Measurements from ENCODE around the gene ESR2. TPM values are rescaled to one million over a fixed set of nuclear protein-coding genes. Genes with fewer than 3 reads are reported as not detected.

ESR2 gene
- total and polyA plus RNA-seq, 2 experiments from 2014 or later, result 1.00 TPM; not detected in 1

DNA sequence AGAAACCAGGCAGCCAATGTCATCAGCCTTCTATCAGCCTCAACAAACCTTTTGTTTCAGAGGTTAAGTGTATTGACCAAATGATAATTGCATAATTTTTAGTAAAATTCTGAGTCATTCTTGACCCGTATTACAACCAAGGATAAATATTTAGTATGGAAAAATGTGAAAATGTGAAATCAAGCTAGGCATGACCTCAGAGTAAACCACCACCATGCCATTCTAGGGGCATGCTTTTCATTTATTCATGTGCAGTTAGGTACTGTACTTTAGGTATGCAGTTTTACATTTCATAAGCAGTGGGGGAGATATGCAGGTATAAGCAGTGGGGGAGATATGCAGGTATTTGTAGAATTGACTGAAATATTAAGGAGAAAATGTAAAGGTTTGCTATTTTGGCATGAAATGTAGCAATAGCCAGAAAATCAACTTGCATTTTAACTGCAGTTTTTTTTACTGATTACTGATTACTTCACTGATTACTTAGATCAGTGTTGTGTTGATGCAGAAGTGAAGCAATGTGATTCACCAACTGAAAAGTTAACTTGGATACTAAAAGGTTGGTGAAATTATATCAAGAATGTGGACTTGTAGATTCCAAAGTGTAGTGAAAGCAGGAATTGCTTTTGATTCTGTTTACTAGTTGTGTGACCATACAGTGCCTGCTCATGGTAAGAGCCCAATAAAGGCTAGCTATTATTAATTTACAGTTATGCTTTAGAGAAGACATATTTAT, 184.2 kb downstream of the ESR2 start:
- no peak overlapping the region for H3K27ac ChIP-seq

DNA sequence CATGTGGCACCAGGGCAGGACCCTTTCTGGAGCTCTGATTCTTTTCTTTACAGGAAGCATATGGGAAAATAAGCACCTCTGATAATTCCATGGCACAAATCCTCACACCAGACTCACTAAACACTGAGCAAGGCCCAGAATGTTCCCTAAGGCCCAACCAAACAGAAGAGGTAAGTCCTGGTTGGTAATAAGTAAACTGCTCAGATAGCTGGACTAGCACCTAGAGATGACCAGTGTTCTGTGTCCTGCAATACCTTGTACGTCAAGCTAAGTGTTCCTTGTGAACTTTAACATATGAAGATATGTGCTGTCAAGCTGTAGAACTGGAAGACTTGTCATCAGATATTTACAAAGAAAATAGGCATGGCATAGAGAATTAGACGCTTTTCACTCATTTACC, 186.7 kb downstream of the ESR2 start:
- Histone ChIP-seq H3K79me2 (no peaks in the 10 kb centered on the region), H3K4me3 (no peak overlapping the region), H3K9me2 (replicated peaks; ENCODE audit: insufficient read depth) (no peaks in the 10 kb centered on the region), H4K20me1 (ENCODE audit: insufficient read depth, poor library complexity, severe bottlenecking) (no peaks in the 10 kb centered on the region), H3K27me3 (no peaks in the 10 kb centered on the region), H3K9me3 (ENCODE audit: low read depth) (no peaks in the 10 kb centered on the region), H3K4me2 (no peak overlapping the region), H3K27ac (no peak overlapping the region), H3K4me1 (ENCODE audit: insufficient read depth) (no peaks in the 10 kb centered on the region), H3K36me3 (replicated peaks; ENCODE audit: insufficient read depth, low read depth) (no peaks in the 10 kb centered on the region), H2AFZ (no peak overlapping the region)
- DNase-seq (ENCODE audit: low spot score), result no peak
- WGBS (ENCODE audit: low lambda C conversion rate, missing lambda C conversion rate), result 90% methylated on average over 2 of the region's 2 CpGs
- TF ChIP-seq EZH2phosphoT487 (IDR thresholded peaks at IDR 0.05; ENCODE audit: low read depth, severe bottlenecking, unreplicated experiment), result no peak
- TF ChIP-seq, protein P1, sequence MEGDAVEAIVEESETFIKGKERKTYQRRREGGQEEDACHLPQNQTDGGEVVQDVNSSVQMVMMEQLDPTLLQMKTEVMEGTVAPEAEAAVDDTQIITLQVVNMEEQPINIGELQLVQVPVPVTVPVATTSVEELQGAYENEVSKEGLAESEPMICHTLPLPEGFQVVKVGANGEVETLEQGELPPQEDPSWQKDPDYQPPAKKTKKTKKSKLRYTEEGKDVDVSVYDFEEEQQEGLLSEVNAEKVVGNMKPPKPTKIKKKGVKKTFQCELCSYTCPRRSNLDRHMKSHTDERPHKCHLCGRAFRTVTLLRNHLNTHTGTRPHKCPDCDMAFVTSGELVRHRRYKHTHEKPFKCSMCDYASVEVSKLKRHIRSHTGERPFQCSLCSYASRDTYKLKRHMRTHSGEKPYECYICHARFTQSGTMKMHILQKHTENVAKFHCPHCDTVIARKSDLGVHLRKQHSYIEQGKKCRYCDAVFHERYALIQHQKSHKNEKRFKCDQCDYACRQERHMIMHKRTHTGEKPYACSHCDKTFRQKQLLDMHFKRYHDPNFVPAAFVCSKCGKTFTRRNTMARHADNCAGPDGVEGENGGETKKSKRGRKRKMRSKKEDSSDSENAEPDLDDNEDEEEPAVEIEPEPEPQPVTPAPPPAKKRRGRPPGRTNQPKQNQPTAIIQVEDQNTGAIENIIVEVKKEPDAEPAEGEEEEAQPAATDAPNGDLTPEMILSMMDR (IDR thresholded peaks at IDR 0.05; ENCODE audit: poor library complexity), result no peak
- no peak for TF ChIP-seq EZH2 (IDR thresholded peaks at IDR 0.05; ENCODE audit: borderline replicate concordance)

More for the DNA sequence above, 184.2 kb downstream of the ESR2 start:
- no peak for TF ChIP-seq EZH2 (IDR thresholded peaks at IDR 0.05; ENCODE audit: borderline replicate concordance)
- TF ChIP-seq, protein P1 (IDR thresholded peaks at IDR 0.05; ENCODE audit: poor library complexity), result no peak
- TF ChIP-seq EZH2phosphoT487 (IDR thresholded peaks at IDR 0.05; ENCODE audit: low read depth, severe bottlenecking, unreplicated experiment), result no peak
- H3K36me3 ChIP-seq (replicated peaks; ENCODE audit: insufficient read depth, low read depth), result no peaks in the 10 kb centered on the region
- no peaks in the 10 kb centered on the region for H3K9me3 ChIP-seq (ENCODE audit: low read depth)
- no peaks in the 10 kb centered on the region for H3K27me3 ChIP-seq
- WGBS (ENCODE audit: low lambda C conversion rate, missing lambda C conversion rate), result 91% methylated on average over 1 of the region's 1 CpG
- H3K9me2 ChIP-seq (replicated peaks; ENCODE audit: insufficient read depth), result no peaks in the 10 kb centered on the region
- DNase-seq (ENCODE audit: low spot score), result no peak
- H3K4me1 ChIP-seq (ENCODE audit: insufficient read depth), result no peaks in the 10 kb centered on the region
- no peaks in the 10 kb centered on the region for H3K79me2 ChIP-seq
- no peak overlapping the region for H2AFZ ChIP-seq
- no peak overlapping the region for H3K4me2 ChIP-seq
- no peak overlapping the region for H3K4me3 ChIP-seq
- no peaks in the 10 kb centered on the region for H4K20me1 ChIP-seq (ENCODE audit: insufficient read depth, poor library complexity, severe bottlenecking)

DNA sequence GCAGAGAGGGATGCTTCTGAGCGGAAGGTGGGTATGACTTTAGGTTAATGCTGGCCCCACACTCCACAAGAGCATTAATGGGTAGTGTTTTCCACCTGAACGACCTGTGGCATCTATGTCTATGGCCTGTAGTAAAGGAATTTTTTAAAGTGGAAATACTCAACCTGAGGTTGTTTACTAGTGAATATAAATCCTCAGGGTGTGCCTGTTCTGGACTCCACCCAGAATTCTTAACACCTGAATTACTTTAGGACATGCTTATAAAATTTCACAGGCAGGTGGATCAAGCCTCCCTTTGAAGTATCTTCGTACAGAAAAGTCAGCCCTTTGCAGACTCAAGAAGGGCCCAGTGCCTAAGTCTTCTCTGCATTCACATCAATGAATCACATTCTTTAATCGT, 196.1 kb downstream of the ESR2 start:
- H4K20me1 ChIP-seq (ENCODE audit: insufficient read depth, poor library complexity, severe bottlenecking), result no peaks in the 10 kb centered on the region
- H2AFZ ChIP-seq, result no peak overlapping the region
- DNase-seq (ENCODE audit: low spot score), result no peak
- H3K36me3 ChIP-seq (replicated peaks; ENCODE audit: insufficient read depth, low read depth), result no peaks in the 10 kb centered on the region
- H3K4me2 ChIP-seq, result no peak overlapping the region
- H3K27ac ChIP-seq, result no peak overlapping the region
- no peak overlapping the region for H3K4me3 ChIP-seq
- H3K9me2 ChIP-seq (replicated peaks; ENCODE audit: insufficient read depth), result no peaks in the 10 kb centered on the region
- no peaks in the 10 kb centered on the region for H3K79me2 ChIP-seq
- no peaks in the 10 kb centered on the region for H3K4me1 ChIP-seq (ENCODE audit: insufficient read depth)
- 89% methylated on average over 4 of the region's 4 CpGs for WGBS (ENCODE audit: low lambda C conversion rate, missing lambda C conversion rate)
- H3K27me3 ChIP-seq, result no peaks in the 10 kb centered on the region
- TF ChIP-seq EZH2phosphoT487 (IDR thresholded peaks at IDR 0.05; ENCODE audit: low read depth, severe bottlenecking, unreplicated experiment) (no peak), EZH2 (IDR thresholded peaks at IDR 0.05; ENCODE audit: borderline replicate concordance) (no peak)
- TF ChIP-seq, protein P1 (IDR thresholded peaks at IDR 0.05; ENCODE audit: poor library complexity), result no peak
- no peaks in the 10 kb centered on the region for H3K9me3 ChIP-seq (ENCODE audit: low read depth)

Data from hepatocyte (in vitro differentiated cells).